Activated naive CD8-positive, alpha-beta T cell treated with anti-CD3 and anti-CD28 coated beads, Interleukin-2, amount 50 U/mL, for 16 hours (primary cell): ENCODE measurements around the gene HMX1.

Source experiments
- DNase-seq: peaks from one replicate; pipeline ENCODE4 v3.0.0-alpha.2; 2020; ENCODE audit warnings: low read depth, low spot score

HMX1 gene

GRCh38 chr4:8842614-8843013 is 29.0 kb downstream of the HMX1 start:
- no peak for DNase-seq

- no peak for DNase-seq
Measured at GRCh38 chr4:8841678-8842268, 29.9 kb downstream of the HMX1 start.

DNA sequence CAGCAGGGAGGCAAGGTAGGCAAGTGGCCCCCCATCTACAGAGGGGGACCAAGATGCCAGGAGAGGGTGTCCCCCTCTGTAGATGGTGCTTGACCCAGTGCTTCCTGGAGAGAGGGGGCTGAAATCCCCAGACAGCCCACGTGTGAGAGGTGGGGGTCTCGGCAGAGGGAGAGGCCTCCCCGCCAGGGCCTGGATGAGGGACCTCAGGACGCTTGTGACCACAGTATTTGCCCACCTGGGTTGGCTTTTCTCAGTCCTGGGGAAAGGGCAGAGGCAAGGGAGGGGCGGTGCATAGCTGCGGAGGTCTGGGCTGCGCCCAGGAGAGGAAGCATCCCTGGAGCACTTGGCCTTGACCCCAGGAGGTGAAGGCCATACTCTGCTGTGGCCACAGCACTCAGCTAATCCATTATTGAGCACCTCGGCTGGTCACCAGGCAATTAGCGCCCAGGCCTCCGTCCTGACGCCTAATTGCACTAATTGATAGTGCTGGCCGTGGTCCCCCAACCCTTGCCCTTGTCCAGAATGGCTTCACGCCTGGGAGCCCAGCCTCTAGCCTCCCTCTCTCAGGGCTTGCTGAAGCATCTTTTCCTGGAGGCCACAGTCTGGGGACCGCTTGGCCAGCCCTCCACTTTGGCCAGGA is 30.7 kb downstream of the HMX1 start:
- no peak for DNase-seq

- DNase-seq = no peak
Measured at GRCh38 chr4:8840006-8840793, 31.4 kb downstream of the HMX1 start.

DNA sequence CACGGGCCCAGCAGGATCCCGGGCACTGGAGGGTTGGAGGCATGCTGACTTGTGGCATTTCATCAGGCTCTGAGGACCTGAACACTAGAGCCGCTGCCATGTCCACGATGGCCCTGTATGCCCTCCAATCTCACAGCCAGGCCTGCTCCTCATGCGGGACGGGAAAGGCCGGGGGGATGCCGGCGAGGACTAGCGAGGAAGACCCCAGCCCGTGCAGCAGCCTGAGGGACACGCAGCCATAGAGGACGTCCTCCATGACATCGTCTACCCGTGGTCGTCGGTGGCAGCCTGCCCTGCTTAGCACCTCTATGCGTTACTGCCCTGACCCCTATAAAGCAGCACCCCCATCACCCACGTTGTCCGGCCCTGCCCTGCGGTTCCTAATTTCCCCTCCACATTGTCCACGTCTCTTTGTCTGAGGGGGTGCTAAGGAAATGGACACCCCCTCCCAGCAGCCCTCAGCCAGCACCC is 32.6 kb downstream of the HMX1 start:
- no peak for DNase-seq

- no peak for DNase-seq
Measured at GRCh38 chr4:8838296-8838960, 33.2 kb downstream of the HMX1 start.

DNA sequence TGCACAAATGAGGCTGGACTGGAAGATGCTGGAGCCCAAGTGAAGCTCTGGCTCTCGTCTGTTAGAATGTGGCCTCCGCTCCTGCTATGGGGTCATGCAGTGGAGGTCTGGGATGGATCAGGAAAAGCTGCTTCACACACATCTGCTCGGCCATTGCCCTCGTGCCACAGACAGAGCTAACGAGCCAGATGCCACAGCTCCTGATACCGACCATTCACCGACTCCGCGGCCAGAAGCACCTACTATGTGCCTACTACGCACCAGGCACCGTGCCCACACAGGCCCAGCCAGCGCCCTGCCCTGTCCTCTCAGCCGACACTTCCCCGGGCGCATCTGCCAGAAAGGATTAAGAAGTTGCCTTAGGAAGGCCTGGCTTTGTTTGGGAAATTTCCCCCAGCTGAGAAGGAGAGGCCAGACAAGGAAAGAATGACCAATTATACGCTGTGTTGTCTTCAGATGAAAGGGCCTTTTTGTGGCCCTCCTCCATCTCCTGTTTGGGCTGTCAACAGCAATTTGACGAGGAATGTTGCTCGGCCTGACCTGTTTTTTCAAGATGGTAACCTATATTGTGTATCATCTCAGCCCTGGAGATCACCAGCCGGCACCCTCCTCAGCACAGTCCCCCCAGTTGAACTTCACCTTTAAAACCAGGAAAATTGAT is 34.3 kb downstream of the HMX1 start:
- no peak for DNase-seq

GRCh38 chr4:8836664-8837171 is 34.9 kb downstream of the HMX1 start:
- no peak for DNase-seq

- DNase-seq = no peak
Measured at GRCh38 chr4:8835521-8836365, 35.9 kb downstream of the HMX1 start.

- DNase-seq = no peak
Measured at GRCh38 chr4:8834681-8835220, 36.9 kb downstream of the HMX1 start.

DNA sequence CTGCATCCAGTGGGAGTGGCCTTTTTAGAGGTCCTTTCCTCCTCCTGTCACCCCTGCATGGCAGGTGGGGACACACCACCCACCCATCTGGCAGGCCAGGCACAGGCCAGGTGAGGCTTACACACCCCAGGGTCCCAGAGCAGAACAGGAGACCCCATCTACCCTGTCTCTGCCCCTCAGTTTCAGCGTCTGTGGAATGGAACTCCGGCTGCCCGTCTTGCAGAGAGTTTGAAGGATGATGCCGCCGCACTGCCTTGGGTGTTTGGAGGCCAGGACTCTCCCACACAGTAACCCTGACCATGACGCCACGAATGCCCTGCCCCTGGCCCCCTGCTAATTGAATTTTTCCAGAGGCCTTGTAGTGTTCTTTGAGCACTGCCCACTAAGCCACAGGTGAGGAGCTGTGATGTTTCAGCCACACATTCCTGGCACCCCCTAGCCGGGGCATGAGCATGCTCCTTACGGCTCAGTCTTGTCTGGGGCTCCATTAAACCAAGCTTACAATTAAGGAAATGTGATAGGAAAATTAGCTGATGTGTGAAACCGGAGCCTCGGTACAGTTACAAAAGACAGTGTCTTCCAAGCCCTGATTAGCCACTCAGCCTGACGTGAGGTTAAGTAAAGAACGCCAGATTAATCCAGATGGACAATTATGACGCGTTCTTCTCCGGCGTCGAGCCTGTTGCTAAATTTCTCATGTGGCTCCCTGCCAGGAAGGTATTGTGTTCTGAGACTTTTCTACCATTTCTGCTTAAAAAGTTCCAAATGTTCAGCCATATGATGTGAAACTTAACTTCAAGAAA is 39.3 kb downstream of the HMX1 start:
- no peak for DNase-seq

DNA sequence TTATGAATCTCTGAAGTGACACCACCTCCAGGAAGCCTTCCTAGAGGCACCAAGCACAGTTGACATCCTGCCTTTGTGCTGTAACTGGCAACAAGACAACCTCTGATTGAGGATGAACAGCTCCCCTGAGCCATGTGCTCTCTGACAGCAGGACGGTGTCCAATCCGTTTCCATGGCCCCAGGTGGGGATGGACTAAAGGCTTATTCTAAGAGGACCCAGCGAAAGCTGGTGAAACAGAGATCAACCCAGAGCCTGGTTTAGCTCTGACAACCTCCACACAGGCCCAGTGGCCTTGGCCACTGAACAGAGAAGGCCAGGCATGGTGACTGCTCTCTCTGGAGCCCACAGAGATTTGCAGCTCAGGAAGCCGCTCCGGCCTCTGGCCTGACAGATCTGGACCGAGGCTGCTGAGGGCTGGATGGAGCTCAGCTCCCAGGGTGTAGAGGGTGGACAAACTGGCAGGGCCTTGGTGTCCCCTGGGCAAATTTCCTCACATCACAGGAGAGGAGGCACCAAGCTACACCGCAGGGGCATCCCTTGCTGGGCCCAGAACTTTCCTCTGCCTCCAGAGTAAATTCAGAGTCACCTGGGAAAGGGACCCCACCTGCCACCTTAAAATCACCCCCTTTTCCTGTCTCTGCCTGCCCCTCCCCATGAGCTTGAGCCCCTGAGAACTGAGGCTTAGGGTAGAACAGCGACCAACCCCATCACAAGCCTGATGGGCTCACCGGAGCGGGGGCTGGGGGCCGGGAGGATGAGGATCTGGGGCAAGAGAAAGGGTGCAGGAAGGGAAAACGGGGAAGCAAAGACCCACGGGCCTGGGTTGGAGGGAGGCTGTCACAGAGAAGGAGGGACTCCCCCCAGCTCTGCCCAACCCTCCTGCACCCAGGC is 40.2 kb downstream of the HMX1 start:
- DNase-seq = no peak

GRCh38 chr4:8830611-8831200 is 40.9 kb downstream of the HMX1 start:
- DNase-seq = no peak

DNA sequence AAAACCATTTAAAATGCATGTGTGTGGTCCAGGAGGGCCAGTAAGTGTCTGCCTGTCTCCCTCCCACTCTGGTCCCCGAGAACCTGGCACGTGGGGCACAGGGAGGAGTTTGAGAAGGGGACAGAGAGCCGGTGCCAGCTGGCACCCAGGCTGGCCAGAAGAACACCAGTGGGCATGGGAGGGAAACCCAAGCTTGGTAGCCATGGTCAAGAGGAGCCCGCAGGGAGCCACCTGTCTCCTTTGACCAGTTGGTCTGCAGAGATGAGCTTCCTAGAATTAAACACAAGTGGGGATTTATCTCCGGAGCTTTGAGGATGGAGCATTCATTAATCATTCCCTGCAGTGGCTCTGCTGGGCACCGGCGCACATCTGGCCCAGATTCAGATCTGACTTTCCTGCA is 41.6 kb downstream of the HMX1 start:
- DNase-seq = no peak

- DNase-seq = no peak
Measured at GRCh38 chr4:8829584-8829983, 42.1 kb downstream of the HMX1 start.

GRCh38 chr4:8828869-8829268 is 42.8 kb downstream of the HMX1 start:
- DNase-seq = no peak

GRCh38 chr4:8821151-8821950 is 50.3 kb downstream of the HMX1 start:
- DNase-seq = no peak
